GM21390 (cell line): ENCODE data around the gene TTF1.
"Not testable (repeated sequence)": the region's sequence is repeated elsewhere in the genome, so short reads cannot be mapped to it uniquely, and the experiment has no call there.

ENCODE experiments used
- ATAC-seq: cut with Tn5 transposase; IDR thresholded peaks from one replicate; pipeline ENCODE4 v1.9.1; 2021; ENCODE audit not compliant: unreplicated experiment

Gene TTF1

GRCh38 chr9:132412089-132412488, 5.4 kb upstream of the TTF1 start:
- no peak for ATAC-seq

- ATAC-seq: no peak
These were observed 4.5 kb upstream of the TTF1 start for GRCh38 chr9:132411091-132411508.

GRCh38 chr9:132410642-132411041, 4.0 kb upstream of the TTF1 start:
- ATAC-seq: no peak

- no peak for ATAC-seq
These were observed 3.3 kb upstream of the TTF1 start, which contains the start of gene CFAP77 for GRCh38 chr9:132409828-132410528. Gene CFAP77 (plus strand): TSS chr9:132410211. CDS start chr9:132410272, 61 bp downstream.

GRCh38 chr9:132408521-132408920, 1.9 kb upstream of the TTF1 start:
- ATAC-seq: no peak

- no peak for ATAC-seq
These were observed 556 bp upstream of the TTF1 start for GRCh38 chr9:132407196-132407595.

GRCh38 chr9:132404228-132404881, 2.3 kb downstream of the TTF1 start:
- no peak for ATAC-seq

- no peak for ATAC-seq
These were observed 4.8 kb downstream of the TTF1 start for GRCh38 chr9:132401824-132402223.

GRCh38 chr9:132395560-132395959, 11.1 kb downstream of the TTF1 start:
- ATAC-seq: no peak

- ATAC-seq: no peak
These were observed 15.2 kb downstream of the TTF1 start for GRCh38 chr9:132391449-132391848.

GRCh38 chr9:132390966-132391365, 15.7 kb downstream of the TTF1 start:
- no peak for ATAC-seq

- no peak for ATAC-seq
These were observed 19.5 kb downstream of the TTF1 start for GRCh38 chr9:132387133-132387532.

GRCh38 chr9:132384376-132384775, 22.3 kb downstream of the TTF1 start:
- peak; percentile 38 for ATAC-seq

- peak; percentile 46 for ATAC-seq
These were observed 23.2 kb downstream of the TTF1 start for GRCh38 chr9:132383462-132383883.

- peak; percentile 57 for ATAC-seq
These were observed 24.6 kb downstream of the TTF1 start for GRCh38 chr9:132381966-132382541.

- not testable (repeated sequence) for ATAC-seq
These were observed 28.2 kb downstream of the TTF1 start for GRCh38 chr9:132378416-132378815.

GRCh38 chr9:132377769-132378168, 28.9 kb downstream of the TTF1 start:
- not testable (repeated sequence) for ATAC-seq

GRCh38 chr9:132372177-132373095, 34.2 kb downstream of the TTF1 start:
- no peak for ATAC-seq

GRCh38 chr9:132370592-132370991, 36.0 kb downstream of the TTF1 start:
- no peak for ATAC-seq

GRCh38 chr9:132369421-132369820, 37.2 kb downstream of the TTF1 start:
- no peak for ATAC-seq
